Measurements from ENCODE around the gene CHST9. TPM values are rescaled to one million over a fixed set of nuclear protein-coding genes. Genes with fewer than 3 reads are reported as not detected.

Gene CHST9
- total RNA-seq, 2 experiments from 2014 or later = not detected

- Mint-ChIP-seq H3K4me1 (ENCODE audit: low read depth) (no peaks in the 10 kb centered on the region), H3K4me3 (no peak overlapping the region), H3K9me3 (peaks cover 3% of the 10 kb centered on the region), H3K36me3 (ENCODE audit: low read depth) (no peaks in the 10 kb centered on the region), H3K27ac (no peak overlapping the region), H3K27me3 (no peaks in the 10 kb centered on the region)
- H3K36me3 ChIP-seq (ENCODE audit: insufficient read depth, low read length) = no peaks in the 10 kb centered on the region
- H3K27me3 ChIP-seq (ENCODE audit: control insufficient read depth in 1 of 2, insufficient read depth in 2 of 2, low read length in 2 of 2) = no peaks in the 10 kb centered on the region
- DNase-seq (no peak), ATAC-seq (ENCODE audit: poor library complexity) (no peak)
- no peak overlapping the region for H3K4me3 ChIP-seq (ENCODE audit: low read length)
- intact Hi-C loops (cut with DNase I, micrococcal nuclease) = no loop called here
- no peak for TF ChIP-seq CTCF (IDR thresholded peaks at IDR 0.05)
- CTCF ChIA-PET = no interaction called here
- no peaks in the 10 kb centered on the region for H3K4me1 ChIP-seq (ENCODE audit: insufficient read depth, low read length)
- no peak overlapping the region for H3K27ac ChIP-seq (ENCODE audit: low read depth in 1 of 2, low read length in 2 of 2)
- POLR2A ChIA-PET = no interaction called here
- no peaks in the 10 kb centered on the region for H3K9me3 ChIP-seq (ENCODE audit: control insufficient read depth in 1 of 2, insufficient read depth in 1 of 2, low read length in 2 of 2)
These were observed 9.2 kb downstream of the CHST9 start for GRCh38 chr18:27175914-27176313.

GRCh38 chr18:27175245-27175644 lies 9.9 kb downstream of the CHST9 start:
- H3K4me3 Mint-ChIP-seq = no peak overlapping the region
- Histone ChIP-seq H3K9me3 (ENCODE audit: control insufficient read depth in 1 of 2, insufficient read depth in 1 of 2, low read length in 2 of 2) (no peaks in the 10 kb centered on the region), H3K27ac (ENCODE audit: low read depth in 1 of 2, low read length in 2 of 2) (no peak overlapping the region), H3K4me1 (ENCODE audit: insufficient read depth, low read length) (no peaks in the 10 kb centered on the region), H3K4me3 (ENCODE audit: low read length) (no peak overlapping the region), H3K27me3 (ENCODE audit: control insufficient read depth in 1 of 2, insufficient read depth in 2 of 2, low read length in 2 of 2) (no peaks in the 10 kb centered on the region), H3K36me3 (ENCODE audit: insufficient read depth, low read length) (no peaks in the 10 kb centered on the region)
- no peak overlapping the region for H3K27ac Mint-ChIP-seq
- DNase-seq (no peak), ATAC-seq (ENCODE audit: poor library complexity) (no peak)
- intact Hi-C loops (cut with DNase I, micrococcal nuclease) = no loop called here
- no peaks in the 10 kb centered on the region for H3K36me3 Mint-ChIP-seq (ENCODE audit: low read depth)
- H3K4me1 Mint-ChIP-seq (ENCODE audit: low read depth) = no peaks in the 10 kb centered on the region
- no peak for TF ChIP-seq CTCF (IDR thresholded peaks at IDR 0.05)
- H3K27me3 Mint-ChIP-seq = no peaks in the 10 kb centered on the region
- ChIA-PET CTCF (no interaction called here), POLR2A (no interaction called here)
- H3K9me3 Mint-ChIP-seq = peaks cover 3% of the 10 kb centered on the region

- ChIA-PET POLR2A (no interaction called here), CTCF (no interaction called here)
- DNase-seq (no peak), ATAC-seq (ENCODE audit: poor library complexity) (no peak)
- H3K4me3 ChIP-seq (ENCODE audit: low read length) = no peak overlapping the region
- Mint-ChIP-seq H3K4me1 (ENCODE audit: low read depth) (no peaks in the 10 kb centered on the region), H3K36me3 (ENCODE audit: low read depth) (no peaks in the 10 kb centered on the region), H3K27me3 (no peaks in the 10 kb centered on the region), H3K4me3 (no peak overlapping the region), H3K27ac (no peak overlapping the region), H3K9me3 (peaks cover 5% of the 10 kb centered on the region)
- H3K9me3 ChIP-seq (ENCODE audit: control insufficient read depth in 1 of 2, insufficient read depth in 1 of 2, low read length in 2 of 2) = peaks cover 0 to 3% of the 10 kb centered on the region in 2 experiments
- intact Hi-C loops (cut with DNase I, micrococcal nuclease) = no loop called here
- no peak overlapping the region for H3K27ac ChIP-seq (ENCODE audit: low read depth in 1 of 2, low read length in 2 of 2)
- H3K36me3 ChIP-seq (ENCODE audit: insufficient read depth, low read length) = no peaks in the 10 kb centered on the region
- no peak for TF ChIP-seq CTCF (IDR thresholded peaks at IDR 0.05)
- no peaks in the 10 kb centered on the region for H3K27me3 ChIP-seq (ENCODE audit: control insufficient read depth in 1 of 2, insufficient read depth in 2 of 2, low read length in 2 of 2)
- no peaks in the 10 kb centered on the region for H3K4me1 ChIP-seq (ENCODE audit: insufficient read depth, low read length)
These were observed 13.1 kb downstream of the CHST9 start for GRCh38 chr18:27171993-27172392.

Data from CD4-positive, alpha-beta T cell (primary cell).